OCI-LY7 (cell line): ENCODE data around the gene DEDD2. TPM values are rescaled to one million over a fixed set of nuclear protein-coding genes. Genes with fewer than 3 reads are reported as not detected.

Source experiments
- BruUV-seq: library from RNA; stranded (reverse); fragments of 400-500 nt; replicated peaks from 2 replicates; lab custom pipeline; 2021; lab: Mats Ljungman, UMichigan
- CTCF ChIA-PET: fragments of 300-600 bp; sonication (Branson Sonifier 250); formaldehyde crosslinking; loops from one replicate; lab custom pipeline; 2022; ENCODE audit warnings: antibody characterized with exemption; ENCODE audit not compliant: unreplicated experiment; lab: Charles Lee
- POLR2A ChIA-PET: fragments of 300-600 bp; sonication (Branson Sonifier 250); formaldehyde crosslinking; loops from one replicate; lab custom pipeline; 2022; ENCODE audit warnings: antibody characterized with exemption; lab: Charles Lee
- DNase-seq: peaks from one replicate; pipeline ENCODE4 v3.0.0-alpha.2; 2015; ENCODE audit warnings: low spot score
- H2AFZ ChIP-seq: fragments of 200-600 bp; sonication (generic), shearing (Covaris generic); 2 replicates; pipeline ENCODE4 v1.6.1; 2014; ENCODE audit warnings: mild to moderate bottlenecking, antibody characterized with exemption, low read length, moderate library complexity
- H3K27ac ChIP-seq: fragments of 200-600 bp; sonication (generic); 2 replicates; pipeline ENCODE4 v1.5.1; 2014; ENCODE audit warnings: mixed run types, low read depth, mild to moderate bottlenecking, moderate library complexity, low read length, inconsistent platforms; ENCODE audit not compliant: poor library complexity, severe bottlenecking
- H3K36me3 ChIP-seq: fragments of 200-600 bp; sonication (generic); 2 replicates; pipeline ENCODE4 v1.6.1; 2014; ENCODE audit warnings: mild to moderate bottlenecking, antibody characterized with exemption, low read length, moderate library complexity, mixed read lengths; ENCODE audit not compliant: insufficient read depth
- H3K4me1 ChIP-seq: fragments of 200-600 bp; sonication (generic); 2 replicates; pipeline ENCODE4 v1.5.1; 2014; ENCODE audit warnings: mild to moderate bottlenecking, low read length; ENCODE audit not compliant: insufficient read depth, poor library complexity, severe bottlenecking
- H3K4me2 ChIP-seq: fragments of 200-600 bp; sonication (generic); 2 replicates; pipeline ENCODE4 v1.6.1; 2014; ENCODE audit warnings: mild to moderate bottlenecking, low read length
- H3K4me3 ChIP-seq: fragments of 200-600 bp; sonication (generic); 2 replicates; pipeline ENCODE4 v1.5.1; 2014; ENCODE audit warnings: mild to moderate bottlenecking, low read depth, low read length; ENCODE audit not compliant: poor library complexity, severe bottlenecking
- H3K79me2 ChIP-seq: fragments of 200-600 bp; sonication (generic); 2 replicates; pipeline ENCODE4 v1.6.1; 2016; ENCODE audit warnings: low read depth, mild to moderate bottlenecking, low read length, moderate library complexity, mixed read lengths; ENCODE audit not compliant: insufficient read depth
- H3K9me2 ChIP-seq: fragments of 200-600 bp; sonication (generic); 2 replicates; pipeline ENCODE4 v1.6.1; 2016; ENCODE audit warnings: mild to moderate bottlenecking, low read length, mixed read lengths; ENCODE audit not compliant: insufficient read depth
- H3K9me3 ChIP-seq: fragments of 200-600 bp; sonication (generic); 2 replicates; pipeline ENCODE4 v1.6.1; 2014; ENCODE audit warnings: mild to moderate bottlenecking, mixed run types, low read length, mixed read lengths
- H4K20me1 ChIP-seq: fragments of 200-600 bp; sonication (generic); 2 replicates; pipeline ENCODE4 v1.6.1; 2014; ENCODE audit warnings: mild to moderate bottlenecking, antibody characterized with exemption, low read length, moderate library complexity, mixed read lengths; ENCODE audit not compliant: insufficient read depth
- CTCF ChIP-seq: fragments of 200-600 bp; sonication (generic); conservative IDR thresholded peaks from 2 replicates; pipeline ENCODE4 v1.5.1; 2014; ENCODE audit warnings: mild to moderate bottlenecking, antibody characterized with exemption, low read length, moderate library complexity, mixed read lengths
- EZH2phosphoT487 ChIP-seq: fragments of 200-600 bp; sonication (generic); IDR thresholded peaks from 2 replicates; pipeline ENCODE4 v1.6.1; 2018; ENCODE audit warnings: low read depth, borderline replicate concordance, mild to moderate bottlenecking, mixed run types, antibody characterized with exemption, low read length, moderate library complexity, mixed read lengths
- intact Hi-C: fragments of 100-400 bp; cut with micrococcal nuclease; formaldehyde crosslinking; loops from one replicate; pipeline ENCODE4 v1.10.0; 2022; ENCODE audit not compliant: unreplicated experiment
- total RNA-seq, 2 experiments: library from RNA; depleted of rRNA in 1 of 2; stranded (reverse); fragments of >200 nt in 1 of 2; shearing (Covaris generic) in 1 of 2; gene quantifications; 2 replicates each; pipeline ENCODE4 v1.2.3, GENCODE V29; 2014 to 2022

Gene DEDD2
- total RNA-seq, 2 experiments from 2014 or later = 15.5 to 41.9 TPM

- ChIA-PET POLR2A (no interaction called here), CTCF (no interaction called here)
- H3K4me1 ChIP-seq = peaks cover 16% of the 10 kb centered on the region
- no peak for TF ChIP-seq EZH2phosphoT487
- TF ChIP-seq CTCF = no peak
- H3K9me3 ChIP-seq = no peaks in the 10 kb centered on the region
- no peaks in the 10 kb centered on the region for H3K9me2 ChIP-seq
- no peak for DNase-seq
- H3K36me3 ChIP-seq = no peaks in the 10 kb centered on the region
- no TSS peak for BruUV-seq
- H3K4me3 ChIP-seq = no peak overlapping the region
- no peak overlapping the region for H3K4me2 ChIP-seq
- H2AFZ ChIP-seq = no peak overlapping the region
- no peaks in the 10 kb centered on the region for H3K79me2 ChIP-seq
- H3K27ac ChIP-seq = no peak overlapping the region
- H4K20me1 ChIP-seq = no peaks in the 10 kb centered on the region
- intact Hi-C loops = no loop called here
Measured at GRCh38 chr19:42151782-42152684, 65.4 kb downstream of the DEDD2 start.

GRCh38 chr19:42150911-42151361 is 66.5 kb downstream of the DEDD2 start:
- POLR2A ChIA-PET = no interaction called here
- Histone ChIP-seq H3K4me1 (peaks cover 16% of the 10 kb centered on the region), H3K4me3 (no peak overlapping the region), H3K4me2 (no peak overlapping the region), H3K9me3 (no peaks in the 10 kb centered on the region), H3K79me2 (no peaks in the 10 kb centered on the region), H3K9me2 (no peaks in the 10 kb centered on the region), H3K36me3 (no peaks in the 10 kb centered on the region), H2AFZ (no peak overlapping the region), H4K20me1 (no peaks in the 10 kb centered on the region), H3K27ac (no peak overlapping the region)
- no TSS peak for BruUV-seq
- CTCF ChIA-PET = no interaction called here
- intact Hi-C loops = no loop called here
- no peak for DNase-seq
- TF ChIP-seq EZH2phosphoT487 (no peak), CTCF (no peak)

GRCh38 chr19:42150364-42150763 is 67.1 kb downstream of the DEDD2 start:
- CTCF ChIA-PET = no interaction called here
- no TSS peak for BruUV-seq
- DNase-seq = no peak
- intact Hi-C loops = no loop called here
- Histone ChIP-seq H3K4me1 (peaks cover 13% of the 10 kb centered on the region), H4K20me1 (no peaks in the 10 kb centered on the region), H3K36me3 (no peaks in the 10 kb centered on the region), H3K9me2 (no peaks in the 10 kb centered on the region), H3K4me2 (no peak overlapping the region), H3K79me2 (no peaks in the 10 kb centered on the region), H3K27ac (no peak overlapping the region), H3K4me3 (no peak overlapping the region), H3K9me3 (no peaks in the 10 kb centered on the region), H2AFZ (no peak overlapping the region)
- POLR2A ChIA-PET = interaction anchor here (0.7 kb wide), 1 partner anchor 74 kb away, joined by 4 read pairs; the partner anchor contains the start of gene ZNF574
- no peak for TF ChIP-seq CTCF
- TF ChIP-seq EZH2phosphoT487 = no peak
